CD4-positive, alpha-beta T cell treated with Interleukin-10 for 1 hour (primary cell): ENCODE data around the gene KCNMB2.

Experiments used
- DNase-seq: peaks from one replicate; pipeline ENCODE4 v3.0.0-alpha.2; 2020

The KCNMB2 gene

GRCh38 chr3:178583963-178584575, 47.8 kb downstream of the KCNMB2 start:
- DNase-seq, result no peak

- no peak for DNase-seq
Observed at GRCh38 chr3:178584722-178585380, 48.6 kb downstream of the KCNMB2 start.

GRCh38 chr3:178585454-178585853, 49.2 kb downstream of the KCNMB2 start:
- no peak for DNase-seq

- no peak for DNase-seq
Observed at GRCh38 chr3:178586076-178586475, 49.8 kb downstream of the KCNMB2 start.

- no peak for DNase-seq
Observed at GRCh38 chr3:178588628-178589027, 52.4 kb downstream of the KCNMB2 start.

GRCh38 chr3:178593786-178594185, 57.5 kb downstream of the KCNMB2 start:
- DNase-seq, result no peak

- DNase-seq, result no peak
Observed at GRCh38 chr3:178597371-178597770, 61.1 kb downstream of the KCNMB2 start.

- DNase-seq, result no peak
Observed at GRCh38 chr3:178602856-178603255, 66.6 kb downstream of the KCNMB2 start.

- no peak for DNase-seq
Observed at GRCh38 chr3:178603735-178604134, 67.5 kb downstream of the KCNMB2 start.

GRCh38 chr3:178618197-178618596, 82.0 kb downstream of the KCNMB2 start:
- DNase-seq, result no peak

- DNase-seq, result no peak
Observed at GRCh38 chr3:178618896-178619295, 82.7 kb downstream of the KCNMB2 start.

- DNase-seq, result no peak
Observed at GRCh38 chr3:178623666-178624255, 87.5 kb downstream of the KCNMB2 start.

GRCh38 chr3:178624276-178624675, 88.0 kb downstream of the KCNMB2 start:
- no peak for DNase-seq

GRCh38 chr3:178625053-178625600, 88.9 kb downstream of the KCNMB2 start:
- DNase-seq, result no peak

GRCh38 chr3:178628037-178628436, 91.8 kb downstream of the KCNMB2 start:
- DNase-seq, result no peak

GRCh38 chr3:178629430-178630178, 93.4 kb downstream of the KCNMB2 start:
- no peak for DNase-seq

- DNase-seq, result no peak
Observed at GRCh38 chr3:178631950-178632349, 95.7 kb downstream of the KCNMB2 start.

GRCh38 chr3:178634975-178635374, 98.7 kb downstream of the KCNMB2 start:
- no peak for DNase-seq

- no peak for DNase-seq
Observed at GRCh38 chr3:178637802-178638201, 101.6 kb downstream of the KCNMB2 start.

- DNase-seq, result no peak
Observed at GRCh38 chr3:178645503-178645902, 109.3 kb downstream of the KCNMB2 start.

GRCh38 chr3:178646186-178646862, 110.1 kb downstream of the KCNMB2 start:
- DNase-seq, result no peak

- no peak for DNase-seq
Observed at GRCh38 chr3:178655488-178655887, 119.3 kb downstream of the KCNMB2 start.
